ENCODE data around the gene GPX1. TPM values are rescaled to one million over a fixed set of nuclear protein-coding genes. Genes with fewer than 3 reads are reported as not detected.
"Not testable (repeated sequence)": the region's sequence is repeated elsewhere in the genome, so short reads cannot be mapped to it uniquely, and the experiment has no call there.

The GPX1 gene
- 100 to 1,000 TPM; 245 to 383 TPM for polyA plus RNA-seq

GRCh38 chr3:49358217-49358883 is at the start of gene GPX1:
Gene GPX1 (minus strand): TSS chr3:49358353. CDS start chr3:49358278, 75 bp downstream.
- Histone ChIP-seq H3K27ac (ENCODE audit: low read depth in 2 of 2, low read length in 1 of 2) (peak within 1 kb of the TSS; percentile 87 to 93), H3K4me3 (ENCODE audit: low read depth in 1 of 2, low read length in 2 of 2) (peak within 1 kb of the TSS; percentile 70 to 73), H3K4me1 (ENCODE audit: control insufficient read depth in 2 of 2, insufficient read depth in 2 of 2, low read length in 1 of 2) (peaks cover 6 to 11% of the 10 kb centered on the region in 2 donors), H3K9me3 (ENCODE audit: control insufficient read depth in 2 of 2, insufficient read depth in 1 of 2, low read depth in 1 of 2, low read length in 1 of 2) (no peaks in the 10 kb centered on the region), H3K27me3 (ENCODE audit: control insufficient read depth in 1 of 2, insufficient read depth in 2 of 2, low read length in 2 of 2) (no peaks in the 10 kb centered on the region), H3K36me3 (ENCODE audit: control insufficient read depth in 2 of 2, insufficient read depth in 2 of 2, low read length in 1 of 2) (peaks cover 10 to 25% of the 10 kb centered on the region in 2 donors)
- WGBS, 2 donors, result 0 to 2% methylated on average over 40 to 46 of the region's 46 CpGs

- 52 to 54% methylated on average over 17 of the region's 17 CpGs for WGBS, 2 donors
- peak overlapping the region; percentile 7 to 10 for H3K27ac ChIP-seq (ENCODE audit: low read depth in 2 of 2, low read length in 1 of 2)
Measured at GRCh38 chr3:49406571-49407565, 48.7 kb upstream of the GPX1 start.

GRCh38 chr3:49405570-49405969 is 47.4 kb upstream of the GPX1 start:
- not testable (repeated sequence) for H3K36me3 ChIP-seq (ENCODE audit: control insufficient read depth in 2 of 2, insufficient read depth in 2 of 2, low read length in 1 of 2); H3K4me3 ChIP-seq (ENCODE audit: low read depth in 1 of 2, low read length in 2 of 2); H3K27ac ChIP-seq (ENCODE audit: low read depth in 2 of 2, low read length in 1 of 2); H3K27me3 ChIP-seq (ENCODE audit: control insufficient read depth in 1 of 2, insufficient read depth in 2 of 2, low read length in 2 of 2); H3K9me3 ChIP-seq (ENCODE audit: control insufficient read depth in 2 of 2, insufficient read depth in 1 of 2, low read depth in 1 of 2, low read length in 1 of 2); H3K4me1 ChIP-seq (ENCODE audit: control insufficient read depth in 2 of 2, insufficient read depth in 2 of 2, low read length in 1 of 2)
- 52 to 61% methylated on average over 9 of the region's 9 CpGs for WGBS, 2 donors

More at GRCh38 chr3:49406571-49407565, 48.7 kb upstream of the GPX1 start:
- Histone ChIP-seq H3K9me3 (ENCODE audit: control insufficient read depth in 2 of 2, insufficient read depth in 1 of 2, low read depth in 1 of 2, low read length in 1 of 2) (no peaks in the 10 kb centered on the region), H3K4me1 (ENCODE audit: control insufficient read depth in 2 of 2, insufficient read depth in 2 of 2, low read length in 1 of 2) (peaks cover 2 to 3% of the 10 kb centered on the region in 2 donors), H3K27me3 (ENCODE audit: control insufficient read depth in 1 of 2, insufficient read depth in 2 of 2, low read length in 2 of 2) (no peaks in the 10 kb centered on the region), H3K36me3 (ENCODE audit: control insufficient read depth in 2 of 2, insufficient read depth in 2 of 2, low read length in 1 of 2) (no peaks in the 10 kb centered on the region), H3K4me3 (ENCODE audit: low read depth in 1 of 2, low read length in 2 of 2) (no peak overlapping the region)

- H3K27ac ChIP-seq (ENCODE audit: low read depth in 2 of 2, low read length in 1 of 2), result peak overlapping the region in 1 of 2 donors; percentile 4
- no peaks in the 10 kb centered on the region for H3K9me3 ChIP-seq (ENCODE audit: control insufficient read depth in 2 of 2, insufficient read depth in 1 of 2, low read depth in 1 of 2, low read length in 1 of 2)
- H3K27me3 ChIP-seq (ENCODE audit: control insufficient read depth in 1 of 2, insufficient read depth in 2 of 2, low read length in 2 of 2), result no peaks in the 10 kb centered on the region
- peaks cover 2 to 3% of the 10 kb centered on the region in 2 donors for H3K4me1 ChIP-seq (ENCODE audit: control insufficient read depth in 2 of 2, insufficient read depth in 2 of 2, low read length in 1 of 2)
- no peak overlapping the region for H3K4me3 ChIP-seq (ENCODE audit: low read depth in 1 of 2, low read length in 2 of 2)
- WGBS, 2 donors, result 92 to 96% methylated on average over 5 of the region's 5 CpGs
- peaks cover 0 to 2% of the 10 kb centered on the region in 2 donors for H3K36me3 ChIP-seq (ENCODE audit: control insufficient read depth in 2 of 2, insufficient read depth in 2 of 2, low read length in 1 of 2)
Measured at GRCh38 chr3:49403891-49404290, 45.7 kb upstream of the GPX1 start.

- no peaks in the 10 kb centered on the region for H3K9me3 ChIP-seq (ENCODE audit: control insufficient read depth in 2 of 2, insufficient read depth in 1 of 2, low read depth in 1 of 2, low read length in 1 of 2)
- 66 to 73% methylated on average over 2 of the region's 2 CpGs for whole genome bisulfite sequencing, 2 donors
- H3K4me1 ChIP-seq (ENCODE audit: control insufficient read depth in 2 of 2, insufficient read depth in 2 of 2, low read length in 1 of 2), result peaks cover 0 to 3% of the 10 kb centered on the region in 2 donors
- no peak overlapping the region for H3K27ac ChIP-seq (ENCODE audit: low read depth in 2 of 2, low read length in 1 of 2)
- no peaks in the 10 kb centered on the region for H3K27me3 ChIP-seq (ENCODE audit: control insufficient read depth in 1 of 2, insufficient read depth in 2 of 2, low read length in 2 of 2)
- peaks cover 0 to 3% of the 10 kb centered on the region in 2 donors for H3K36me3 ChIP-seq (ENCODE audit: control insufficient read depth in 2 of 2, insufficient read depth in 2 of 2, low read length in 1 of 2)
- no peak overlapping the region for H3K4me3 ChIP-seq (ENCODE audit: low read depth in 1 of 2, low read length in 2 of 2)
Measured at GRCh38 chr3:49401766-49402165, 43.6 kb upstream of the GPX1 start.

GRCh38 chr3:49399461-49399860 is 41.3 kb upstream of the GPX1 start:
- Histone ChIP-seq H3K36me3 (ENCODE audit: control insufficient read depth in 2 of 2, insufficient read depth in 2 of 2, low read length in 1 of 2) (peaks cover 0 to 4% of the 10 kb centered on the region in 2 donors), H3K27me3 (ENCODE audit: control insufficient read depth in 1 of 2, insufficient read depth in 2 of 2, low read length in 2 of 2) (no peaks in the 10 kb centered on the region), H3K4me3 (ENCODE audit: low read depth in 1 of 2, low read length in 2 of 2) (no peak overlapping the region), H3K4me1 (ENCODE audit: control insufficient read depth in 2 of 2, insufficient read depth in 2 of 2, low read length in 1 of 2) (peaks cover 0 to 3% of the 10 kb centered on the region in 2 donors), H3K9me3 (ENCODE audit: control insufficient read depth in 2 of 2, insufficient read depth in 1 of 2, low read depth in 1 of 2, low read length in 1 of 2) (no peaks in the 10 kb centered on the region), H3K27ac (ENCODE audit: low read depth in 2 of 2, low read length in 1 of 2) (no peak overlapping the region)
- WGBS, 2 donors, result 90 to 94% methylated on average over 3 of the region's 3 CpGs

GRCh38 chr3:49397470-49397869 is 39.3 kb upstream of the GPX1 start:
- WGBS, 2 donors, result 64 to 70% methylated on average over 4 of the region's 4 CpGs
- Histone ChIP-seq H3K36me3 (ENCODE audit: control insufficient read depth in 2 of 2, insufficient read depth in 2 of 2, low read length in 1 of 2) (peaks cover 0 to 4% of the 10 kb centered on the region in 2 donors), H3K4me1 (ENCODE audit: control insufficient read depth in 2 of 2, insufficient read depth in 2 of 2, low read length in 1 of 2) (peaks cover 0 to 2% of the 10 kb centered on the region in 2 donors), H3K27me3 (ENCODE audit: control insufficient read depth in 1 of 2, insufficient read depth in 2 of 2, low read length in 2 of 2) (no peaks in the 10 kb centered on the region), H3K4me3 (ENCODE audit: low read depth in 1 of 2, low read length in 2 of 2) (no peak overlapping the region), H3K9me3 (ENCODE audit: control insufficient read depth in 2 of 2, insufficient read depth in 1 of 2, low read depth in 1 of 2, low read length in 1 of 2) (no peaks in the 10 kb centered on the region), H3K27ac (ENCODE audit: low read depth in 2 of 2, low read length in 1 of 2) (no peak overlapping the region)

GRCh38 chr3:49391310-49391709 is 33.2 kb upstream of the GPX1 start:
- H3K27me3 ChIP-seq (ENCODE audit: control insufficient read depth in 1 of 2, insufficient read depth in 2 of 2, low read length in 2 of 2); H3K27ac ChIP-seq (ENCODE audit: low read depth in 2 of 2, low read length in 1 of 2); H3K4me3 ChIP-seq (ENCODE audit: low read depth in 1 of 2, low read length in 2 of 2); H3K4me1 ChIP-seq (ENCODE audit: control insufficient read depth in 2 of 2, insufficient read depth in 2 of 2, low read length in 1 of 2); H3K36me3 ChIP-seq (ENCODE audit: control insufficient read depth in 2 of 2, insufficient read depth in 2 of 2, low read length in 1 of 2); H3K9me3 ChIP-seq (ENCODE audit: control insufficient read depth in 2 of 2, insufficient read depth in 1 of 2, low read depth in 1 of 2, low read length in 1 of 2): not testable (repeated sequence)
- 85 to 92% methylated on average over 10 of the region's 10 CpGs for WGBS, 2 donors

- 95 to 97% methylated on average over 6 of the region's 6 CpGs for WGBS, 2 donors
- no peaks in the 10 kb centered on the region for H3K36me3 ChIP-seq (ENCODE audit: control insufficient read depth in 2 of 2, insufficient read depth in 2 of 2, low read length in 1 of 2)
Measured at GRCh38 chr3:49389297-49389696, 31.1 kb upstream of the GPX1 start.

More at GRCh38 chr3:49389297-49389696, 31.1 kb upstream of the GPX1 start:
- H3K4me1 ChIP-seq (ENCODE audit: control insufficient read depth in 2 of 2, insufficient read depth in 2 of 2, low read length in 1 of 2), result peaks cover 0 to 2% of the 10 kb centered on the region in 2 donors
- no peak overlapping the region for H3K4me3 ChIP-seq (ENCODE audit: low read depth in 1 of 2, low read length in 2 of 2)
- no peaks in the 10 kb centered on the region for H3K27me3 ChIP-seq (ENCODE audit: control insufficient read depth in 1 of 2, insufficient read depth in 2 of 2, low read length in 2 of 2)
- no peaks in the 10 kb centered on the region for H3K9me3 ChIP-seq (ENCODE audit: control insufficient read depth in 2 of 2, insufficient read depth in 1 of 2, low read depth in 1 of 2, low read length in 1 of 2)
- H3K27ac ChIP-seq (ENCODE audit: low read depth in 2 of 2, low read length in 1 of 2), result no peak overlapping the region
